ENCODE data around the gene SPECC1L. TPM values are rescaled to one million over a fixed set of nuclear protein-coding genes. Genes with fewer than 3 reads are reported as not detected.

SPECC1L gene
- total RNA-seq, 2 donors from 2014 or later = 33.6 to 39.1 TPM

DNA sequence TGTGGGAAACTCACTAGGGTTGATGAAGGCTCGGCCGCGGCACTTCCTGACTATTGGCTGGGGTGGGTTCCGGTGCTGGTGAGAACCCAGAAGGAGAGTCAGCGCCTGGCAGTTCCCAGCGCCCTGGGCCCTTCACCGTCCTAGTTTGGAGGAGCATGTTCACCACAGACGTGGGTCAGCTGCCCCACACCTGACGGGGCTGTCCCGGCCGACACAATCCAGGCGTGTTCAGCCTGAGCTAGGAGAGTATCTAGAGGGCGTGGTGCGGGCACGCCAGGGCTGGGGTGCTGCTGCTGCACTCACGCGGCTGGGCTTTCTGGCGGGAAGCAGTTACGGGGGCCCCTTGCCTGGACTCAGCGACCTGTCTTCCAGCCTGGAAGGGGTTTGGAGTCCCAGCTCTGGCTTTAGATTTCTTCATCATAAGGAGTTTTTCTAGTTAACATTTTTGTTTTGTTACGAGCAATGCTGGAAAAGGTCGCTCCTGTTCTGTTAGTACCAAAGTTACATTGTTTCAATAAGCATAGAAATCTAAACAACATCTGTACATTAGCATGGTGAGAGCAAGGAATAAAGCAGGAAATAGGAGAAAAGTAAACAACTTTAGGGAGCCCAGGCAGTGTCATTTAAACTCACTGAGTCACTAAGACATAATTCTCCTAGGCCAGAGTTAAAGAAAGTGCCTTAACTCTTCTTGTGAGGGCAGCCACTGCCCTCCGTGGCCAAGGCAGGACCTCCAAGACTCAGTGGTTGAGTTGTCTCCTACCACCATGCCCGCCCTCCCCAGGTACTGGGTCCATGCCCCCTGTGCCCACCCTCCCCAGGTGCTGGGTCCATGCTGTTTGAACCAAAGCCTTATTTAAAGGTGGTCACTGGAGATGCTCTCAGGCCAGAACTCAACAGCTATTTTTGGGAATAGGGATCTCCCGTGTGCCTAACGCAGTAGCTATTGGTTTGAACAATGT lies 144.6 kb downstream of the SPECC1L start:
- Histone ChIP-seq H3K4me1 (peaks cover 0 to 12% of the 10 kb centered on the region in 2 donors), H3K27ac (no peak overlapping the region), H3K36me3 (peaks cover 52% of the 10 kb centered on the region), H3K9me3 (no peaks in the 10 kb centered on the region), H3K4me3 (no peak overlapping the region), H3K27me3 (no peaks in the 10 kb centered on the region)
- TF ChIP-seq, protein P1, sequence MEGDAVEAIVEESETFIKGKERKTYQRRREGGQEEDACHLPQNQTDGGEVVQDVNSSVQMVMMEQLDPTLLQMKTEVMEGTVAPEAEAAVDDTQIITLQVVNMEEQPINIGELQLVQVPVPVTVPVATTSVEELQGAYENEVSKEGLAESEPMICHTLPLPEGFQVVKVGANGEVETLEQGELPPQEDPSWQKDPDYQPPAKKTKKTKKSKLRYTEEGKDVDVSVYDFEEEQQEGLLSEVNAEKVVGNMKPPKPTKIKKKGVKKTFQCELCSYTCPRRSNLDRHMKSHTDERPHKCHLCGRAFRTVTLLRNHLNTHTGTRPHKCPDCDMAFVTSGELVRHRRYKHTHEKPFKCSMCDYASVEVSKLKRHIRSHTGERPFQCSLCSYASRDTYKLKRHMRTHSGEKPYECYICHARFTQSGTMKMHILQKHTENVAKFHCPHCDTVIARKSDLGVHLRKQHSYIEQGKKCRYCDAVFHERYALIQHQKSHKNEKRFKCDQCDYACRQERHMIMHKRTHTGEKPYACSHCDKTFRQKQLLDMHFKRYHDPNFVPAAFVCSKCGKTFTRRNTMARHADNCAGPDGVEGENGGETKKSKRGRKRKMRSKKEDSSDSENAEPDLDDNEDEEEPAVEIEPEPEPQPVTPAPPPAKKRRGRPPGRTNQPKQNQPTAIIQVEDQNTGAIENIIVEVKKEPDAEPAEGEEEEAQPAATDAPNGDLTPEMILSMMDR (IDR thresholded peaks at IDR 0.05) = no peak
- no peak for DNase-seq (ENCODE audit: low spot score)

DNA sequence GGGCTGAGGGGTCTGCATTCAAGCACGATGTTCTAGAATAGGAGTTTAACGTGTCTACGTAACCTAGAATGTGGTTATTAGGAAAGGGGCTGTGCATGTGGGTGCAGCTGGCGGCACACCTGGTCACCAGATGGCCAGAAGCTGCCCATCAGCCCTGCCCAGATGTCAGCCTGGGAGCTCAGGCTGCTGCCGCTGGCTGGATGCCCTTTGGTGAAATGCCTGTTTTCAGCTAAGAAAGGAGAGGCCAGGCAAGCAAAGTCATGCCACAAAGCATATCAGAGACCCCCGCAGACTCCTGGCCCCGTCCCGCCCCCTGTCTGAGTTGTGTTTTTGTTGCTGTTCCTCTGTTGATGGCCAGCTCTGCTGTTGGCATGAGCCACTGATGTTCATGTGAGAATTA lies 145.5 kb downstream of the SPECC1L start:
- no peaks in the 10 kb centered on the region for H3K9me3 ChIP-seq
- H3K27me3 ChIP-seq = no peaks in the 10 kb centered on the region
- peaks cover 0 to 20% of the 10 kb centered on the region in 2 donors for H3K4me1 ChIP-seq
- no peak overlapping the region for H3K27ac ChIP-seq
- DNase-seq (ENCODE audit: low spot score) = no peak
- H3K4me3 ChIP-seq = no peak overlapping the region
- H3K36me3 ChIP-seq = peaks cover 52% of the 10 kb centered on the region
- TF ChIP-seq, protein P1 (IDR thresholded peaks at IDR 0.05) = no peak

GRCh38 chr22:24416611-24417010 lies 146.0 kb downstream of the SPECC1L start:
- Histone ChIP-seq H3K4me3 (no peak overlapping the region), H3K9me3 (no peaks in the 10 kb centered on the region), H3K36me3 (peaks cover 48% of the 10 kb centered on the region), H3K4me1 (peaks cover 0 to 23% of the 10 kb centered on the region in 2 donors), H3K27me3 (no peaks in the 10 kb centered on the region), H3K27ac (no peak overlapping the region)
- TF ChIP-seq, protein P1 (IDR thresholded peaks at IDR 0.05) = no peak
- no peak for DNase-seq (ENCODE audit: low spot score)

DNA sequence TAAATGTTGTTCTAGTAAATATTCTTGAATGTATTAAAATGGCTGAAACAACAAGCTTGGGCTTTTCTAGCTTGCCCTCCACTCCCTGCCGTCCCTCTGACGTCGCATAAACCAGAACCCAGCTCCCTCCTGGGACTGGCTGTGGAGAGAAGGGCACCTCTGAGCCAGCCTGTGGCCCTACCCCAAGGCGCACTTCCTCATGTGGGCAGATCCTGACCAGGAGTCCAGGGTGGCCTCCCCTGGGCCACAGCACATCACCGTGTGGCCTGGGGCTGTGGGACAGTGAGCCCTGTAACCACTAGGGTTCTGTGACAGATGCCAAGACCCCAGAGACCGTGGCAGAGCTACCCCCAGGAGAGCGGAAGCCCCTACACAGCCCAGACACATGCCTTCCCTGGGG lies 146.6 kb downstream of the SPECC1L start:
- TF ChIP-seq, protein P1 (IDR thresholded peaks at IDR 0.05) = no peak
- peaks cover 44% of the 10 kb centered on the region for H3K36me3 ChIP-seq
- peaks cover 0 to 29% of the 10 kb centered on the region in 2 donors for H3K4me1 ChIP-seq
- H3K27me3 ChIP-seq = no peaks in the 10 kb centered on the region
- H3K9me3 ChIP-seq = no peaks in the 10 kb centered on the region
- H3K4me3 ChIP-seq = no peak overlapping the region
- no peak overlapping the region for H3K27ac ChIP-seq
- no peak for DNase-seq (ENCODE audit: low spot score)

DNA sequence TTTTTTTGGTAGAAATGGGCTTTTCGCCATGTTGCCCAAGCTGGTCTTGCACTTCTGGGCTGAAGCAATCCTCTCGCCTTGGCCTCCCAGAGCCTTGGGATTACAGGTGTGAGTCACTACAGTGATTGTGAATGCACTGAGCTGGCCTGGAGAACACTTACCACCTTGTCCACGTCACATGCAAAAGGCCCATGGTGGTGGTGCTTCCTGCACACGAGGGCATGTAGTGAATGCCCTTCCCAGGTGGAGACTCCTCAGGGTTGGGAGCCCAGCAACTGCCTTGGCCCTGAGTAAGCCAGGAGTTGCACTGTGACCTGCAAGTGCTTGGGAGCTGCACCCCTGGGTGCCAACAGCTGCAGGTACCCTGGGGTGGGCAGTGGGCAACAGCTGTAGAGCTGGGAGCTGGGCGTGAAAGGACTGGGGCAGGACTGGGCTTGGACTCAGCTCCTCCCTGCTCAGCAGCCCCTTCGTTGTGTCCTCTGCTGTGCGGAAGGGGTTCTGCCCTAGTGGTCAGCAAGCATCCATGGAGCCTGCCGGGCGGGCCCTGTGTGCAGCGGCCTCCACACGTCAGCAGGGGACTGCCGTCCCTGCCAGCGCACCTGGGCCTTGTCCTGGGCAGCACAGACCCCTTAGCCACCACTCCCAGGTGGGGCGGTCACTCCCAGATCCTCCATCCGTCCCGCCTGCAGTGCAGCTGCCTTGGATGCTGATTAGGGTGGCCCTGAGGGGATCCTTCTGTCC lies 147.4 kb downstream of the SPECC1L start:
- TF ChIP-seq, protein P1 (IDR thresholded peaks at IDR 0.05) = no peak
- no peaks in the 10 kb centered on the region for H3K9me3 ChIP-seq

More for the DNA sequence above, 147.4 kb downstream of the SPECC1L start:
- peaks cover 36% of the 10 kb centered on the region for H3K36me3 ChIP-seq
- H3K27ac ChIP-seq = no peak overlapping the region
- H3K27me3 ChIP-seq = no peaks in the 10 kb centered on the region
- peaks cover 0 to 35% of the 10 kb centered on the region in 2 donors for H3K4me1 ChIP-seq
- H3K4me3 ChIP-seq = no peak overlapping the region
- DNase-seq (ENCODE audit: low spot score) = no peak

All from right atrium auricular region (tissue), 2 donors.